HG02763 (cell line): Measurements from ENCODE around the gene CNGB1.
"Not testable (repeated sequence)": the region's sequence is repeated elsewhere in the genome, so short reads cannot be mapped to it uniquely, and the experiment has no call there.

Source experiments
- ATAC-seq: cut with Tn5 transposase; IDR thresholded peaks from one replicate; pipeline ENCODE4 v1.9.1; 2021; ENCODE audit warnings: mild to moderate bottlenecking, moderate library complexity; ENCODE audit not compliant: unreplicated experiment

Gene CNGB1

GRCh38 chr16:57997528-57998265, 26.8 kb upstream of the CNGB1 start:
- no peak for ATAC-seq

GRCh38 chr16:57997176-57997527, 26.2 kb upstream of the CNGB1 start:
- ATAC-seq, result no peak

GRCh38 chr16:57996406-57997175, 25.7 kb upstream of the CNGB1 start:
- ATAC-seq, result no peak

- no peak for ATAC-seq
Observed at GRCh38 chr16:57995721-57996405, 24.9 kb upstream of the CNGB1 start.

DNA sequence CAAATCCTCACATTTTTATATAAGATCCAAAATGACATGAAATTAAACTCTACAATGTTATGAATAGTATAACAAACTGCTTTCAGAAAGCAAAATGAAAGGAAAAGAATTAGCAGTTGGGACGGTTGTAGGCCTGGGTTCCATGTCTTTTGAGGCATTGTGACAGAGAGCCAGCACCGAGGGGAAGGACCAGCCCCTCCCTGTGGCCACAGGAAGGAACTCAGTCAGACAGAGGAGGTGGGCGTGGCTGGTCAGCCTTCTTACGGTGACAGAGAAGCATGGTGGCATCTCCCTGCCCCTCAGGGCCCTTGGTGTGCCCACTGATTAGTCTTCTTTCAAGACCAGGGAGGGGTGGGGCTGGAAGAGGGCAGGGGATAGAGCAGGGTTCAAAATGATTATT, 23.9 kb upstream of the CNGB1 start:
- ATAC-seq, result no peak

GRCh38 chr16:57994361-57994760, 23.4 kb upstream of the CNGB1 start:
- no peak for ATAC-seq

DNA sequence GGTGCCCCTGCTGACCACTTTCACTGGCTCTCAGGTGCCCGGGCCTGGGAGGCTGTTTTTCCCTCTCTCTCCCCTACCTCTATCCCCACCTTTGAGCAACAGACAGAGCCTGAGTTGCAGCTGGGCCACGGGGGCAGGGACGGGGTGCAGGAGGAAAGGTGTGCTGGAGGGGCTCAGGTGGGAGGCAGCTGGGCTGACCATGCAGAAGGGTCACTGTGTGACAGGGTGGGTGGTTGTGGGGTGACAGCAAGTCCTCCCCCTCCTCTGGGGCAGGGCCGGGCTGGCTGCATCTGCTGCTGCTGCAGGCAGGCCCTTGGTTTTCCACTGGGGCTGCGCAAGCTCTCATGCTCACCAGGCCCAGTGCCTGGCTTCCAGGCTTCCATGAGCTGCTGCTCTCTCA, 23.0 kb upstream of the CNGB1 start:
- ATAC-seq, result no peak

- no peak for ATAC-seq
Observed at GRCh38 chr16:57993438-57993837, 22.5 kb upstream of the CNGB1 start.

DNA sequence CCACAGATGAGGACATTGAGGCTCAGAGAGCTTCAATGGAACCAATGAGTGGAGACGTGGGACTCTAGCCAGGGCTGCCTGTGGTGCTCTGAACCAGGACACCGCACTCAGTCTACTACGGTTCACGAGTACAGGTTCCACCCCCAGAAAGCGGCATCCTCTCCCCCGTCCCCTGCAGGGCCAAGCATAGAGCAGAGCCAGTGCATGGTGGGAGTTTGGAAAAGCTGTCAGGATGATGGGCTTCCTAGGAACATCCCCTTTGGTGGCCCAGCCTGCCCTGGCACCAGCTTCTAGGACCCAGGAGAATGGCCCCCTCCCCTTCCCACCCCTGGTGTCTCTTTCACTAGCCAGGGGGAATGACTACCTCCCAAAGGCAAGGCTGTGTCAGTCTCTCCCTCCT, 21.2 kb upstream of the CNGB1 start:
- no peak for ATAC-seq

DNA sequence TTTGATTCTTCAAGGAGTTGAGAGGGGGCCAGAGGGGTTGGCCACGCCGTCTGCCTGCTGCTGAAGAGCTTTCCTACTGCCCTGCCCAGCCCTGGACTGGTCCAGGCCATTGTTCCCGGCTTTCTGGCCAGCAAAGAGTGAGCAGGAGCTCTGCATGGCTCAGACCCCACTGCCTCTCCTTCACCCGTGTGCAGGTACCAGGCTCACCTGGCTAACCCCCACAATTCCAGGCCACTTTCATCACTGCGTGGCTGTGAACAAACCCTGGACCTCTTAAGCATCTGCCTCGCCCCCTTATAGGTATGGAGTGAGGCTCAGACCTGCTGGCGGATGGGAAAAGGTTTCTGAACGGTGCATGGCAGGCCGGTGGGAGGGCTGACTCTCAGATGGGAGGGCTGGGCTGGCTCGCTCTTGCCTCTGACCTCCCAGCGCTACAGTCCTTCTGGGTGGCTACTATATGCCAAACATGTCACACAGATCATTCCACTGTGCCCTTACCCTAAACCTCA, 20.7 kb upstream of the CNGB1 start:
- ATAC-seq, result no peak

DNA sequence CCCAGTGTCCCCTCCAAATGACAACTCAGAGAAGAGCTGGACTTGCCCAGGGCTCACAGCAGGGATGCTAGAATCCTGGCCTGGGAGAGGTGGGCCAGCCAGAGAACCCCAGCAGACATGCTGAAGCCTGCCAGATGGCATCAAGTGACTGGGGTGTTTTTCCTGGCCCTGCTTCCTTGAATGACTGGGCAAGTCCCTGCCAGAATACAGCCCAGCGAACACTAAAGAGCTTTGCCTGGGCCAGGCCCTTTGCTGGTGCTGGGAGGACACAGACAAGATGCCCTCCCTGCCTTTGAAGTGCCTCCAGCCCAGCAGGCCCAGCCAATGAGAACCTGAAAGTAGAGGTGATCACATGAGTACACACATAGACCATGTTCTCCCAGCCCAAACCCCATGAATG, 18.0 kb upstream of the CNGB1 start:
- ATAC-seq, result no peak

DNA sequence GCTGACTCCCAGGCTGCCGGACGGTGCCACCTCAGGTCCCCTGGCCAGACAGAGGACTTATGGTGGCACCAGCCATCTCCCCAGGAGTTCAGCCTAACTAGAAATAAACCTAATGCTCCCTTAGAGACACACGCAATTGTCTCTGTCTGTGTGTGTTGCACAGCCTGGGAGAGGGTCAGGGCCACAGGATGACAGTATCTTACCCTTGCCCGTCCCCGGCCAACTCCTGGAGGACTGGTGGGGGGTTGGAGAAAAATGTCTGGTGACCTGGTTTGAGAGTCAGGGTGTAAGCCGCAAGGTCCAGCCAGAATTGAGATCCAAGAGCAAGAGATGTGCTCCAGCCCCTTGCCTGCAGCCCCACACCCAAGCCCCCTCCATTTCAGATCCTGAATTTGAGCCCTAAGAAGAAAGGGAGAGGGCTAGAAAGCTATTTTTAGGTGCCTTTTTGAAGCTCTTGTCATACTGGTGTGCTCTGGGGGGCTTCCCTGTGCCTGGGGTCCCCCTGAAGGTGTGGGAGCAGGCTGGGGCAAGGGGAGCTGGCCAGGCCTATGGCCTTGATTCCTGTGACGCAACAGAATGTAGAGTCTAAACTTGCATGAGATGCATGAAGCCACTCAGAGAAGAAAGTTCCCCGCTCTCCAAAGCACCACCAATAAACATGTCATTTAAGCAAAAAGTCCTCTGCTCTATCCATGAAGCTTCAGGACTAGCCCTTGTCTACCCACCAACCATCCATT, 16.7 kb upstream of the CNGB1 start:
- no peak for ATAC-seq

GRCh38 chr16:57986196-57986595, 15.3 kb upstream of the CNGB1 start:
- ATAC-seq, result no peak

- ATAC-seq, result peak; percentile 20
Observed at GRCh38 chr16:57985204-57986181, 14.6 kb upstream of the CNGB1 start.

DNA sequence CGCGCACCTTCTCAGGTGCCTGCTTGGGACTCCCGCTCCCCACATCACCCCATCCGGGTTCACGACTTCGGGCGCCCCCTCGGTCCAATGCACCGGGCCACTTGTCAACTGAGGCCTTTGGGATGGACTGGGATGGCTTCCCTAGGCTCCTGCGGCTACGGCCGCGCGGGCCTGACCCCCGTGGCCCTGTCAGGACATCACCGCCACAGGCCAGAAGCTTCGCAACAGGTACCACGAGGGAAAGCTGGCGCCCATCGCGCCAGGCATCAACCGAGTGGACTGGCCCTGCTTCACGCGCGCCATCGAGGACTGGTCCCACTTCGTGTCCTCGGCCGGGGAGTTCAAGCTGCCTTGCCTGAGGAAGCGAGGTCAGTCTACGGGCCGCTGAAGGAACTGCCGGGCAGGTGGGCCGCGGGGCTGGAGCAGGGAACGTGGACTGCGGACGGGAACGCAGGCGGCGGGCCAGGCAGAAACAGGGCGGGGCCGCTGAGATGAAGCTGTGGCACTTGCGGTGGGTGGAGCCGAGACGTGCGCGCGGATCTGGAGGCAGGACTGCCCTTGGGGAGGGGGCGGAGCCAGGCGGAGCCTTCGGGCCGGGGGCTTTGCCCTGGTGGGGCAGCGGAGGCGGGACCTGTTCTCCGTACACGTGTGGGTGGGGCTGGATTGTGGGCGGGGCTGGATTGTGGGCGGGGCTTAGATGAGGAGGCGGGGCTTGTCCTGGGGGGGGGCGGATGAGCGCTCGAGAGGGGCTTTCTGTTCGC, 13.7 kb upstream of the CNGB1 start:
- ATAC-seq, result peak; percentile 65

DNA sequence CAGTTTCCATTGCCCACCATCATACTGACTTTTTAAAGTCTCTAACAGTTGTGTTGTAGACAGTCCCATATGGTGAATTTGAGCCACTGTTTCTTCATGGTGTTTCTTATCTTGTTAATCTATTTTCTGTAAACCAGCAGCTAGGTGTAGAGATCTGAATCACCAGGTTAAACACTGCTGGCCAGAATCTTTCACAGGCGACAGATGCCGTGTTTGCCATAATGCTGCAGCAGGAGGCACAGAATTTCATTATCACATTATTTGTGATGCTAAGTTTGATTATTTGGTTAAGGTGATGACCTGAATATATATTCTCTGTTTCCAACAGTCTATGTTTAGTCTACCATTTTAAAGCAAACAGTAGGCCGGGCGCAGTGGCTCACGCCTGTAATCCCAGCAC, 11.5 kb upstream of the CNGB1 start:
- ATAC-seq, result no peak

DNA sequence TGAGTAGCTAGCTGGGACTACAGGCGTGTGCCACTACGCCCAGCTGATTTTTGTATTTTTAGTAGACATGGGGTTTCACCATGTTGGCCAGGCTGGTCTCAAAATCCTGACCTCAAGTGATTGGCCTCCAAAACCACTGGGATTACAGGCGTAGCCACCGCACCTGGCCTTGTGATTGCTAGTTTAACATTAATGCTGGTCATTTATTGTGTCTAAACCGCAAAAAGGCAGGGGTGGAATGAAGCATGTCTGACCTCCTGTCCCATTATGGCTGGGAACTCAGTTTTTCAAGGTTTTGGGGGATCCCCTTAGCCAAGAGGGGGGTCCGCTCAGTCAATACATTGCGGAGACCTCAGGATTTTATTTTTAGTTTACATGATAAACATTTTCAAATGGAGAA, 10.7 kb upstream of the CNGB1 start:
- no peak for ATAC-seq

DNA sequence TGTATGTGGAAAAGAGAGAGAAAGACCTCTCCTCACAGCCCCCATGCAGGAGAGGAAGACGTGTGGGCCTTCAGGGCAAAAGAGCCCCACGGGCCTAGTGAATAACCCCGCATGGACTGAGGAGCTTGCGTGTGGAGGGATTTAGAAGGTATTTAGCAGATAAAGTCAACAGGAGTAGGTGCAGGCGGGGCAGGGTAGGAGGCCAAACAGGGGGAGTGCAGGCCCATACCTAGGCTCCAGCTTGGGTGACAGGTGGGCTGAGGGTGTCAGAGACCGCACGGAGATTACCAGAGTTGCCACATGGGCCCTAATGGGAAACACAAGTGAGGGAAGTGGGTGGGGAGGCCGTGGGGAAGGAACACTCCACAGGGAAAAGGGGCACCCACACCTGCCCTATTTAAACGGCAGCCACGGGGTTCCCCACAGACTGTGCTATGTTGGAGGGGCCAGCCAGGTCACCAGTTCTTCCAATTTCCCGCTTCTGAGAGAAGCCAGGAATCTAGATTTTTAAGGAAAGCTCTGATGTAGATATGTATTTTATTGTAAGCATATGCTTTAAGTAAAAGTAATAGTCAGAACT, 8.2 kb upstream of the CNGB1 start:
- ATAC-seq, result no peak

GRCh38 chr16:57978070-57978465, 7.1 kb upstream of the CNGB1 start:
- not testable (repeated sequence) for ATAC-seq
